Measurements from ENCODE around the gene FRMD4B. TPM values are rescaled to one million over a fixed set of nuclear protein-coding genes. Genes with fewer than 3 reads are reported as not detected.
A peak's percentile ranks its signal among the peaks of the same experiment; 100 is the strongest.

The FRMD4B gene
- total and polyA plus RNA-seq, 2 experiments from 2014 or later = not detected

DNA sequence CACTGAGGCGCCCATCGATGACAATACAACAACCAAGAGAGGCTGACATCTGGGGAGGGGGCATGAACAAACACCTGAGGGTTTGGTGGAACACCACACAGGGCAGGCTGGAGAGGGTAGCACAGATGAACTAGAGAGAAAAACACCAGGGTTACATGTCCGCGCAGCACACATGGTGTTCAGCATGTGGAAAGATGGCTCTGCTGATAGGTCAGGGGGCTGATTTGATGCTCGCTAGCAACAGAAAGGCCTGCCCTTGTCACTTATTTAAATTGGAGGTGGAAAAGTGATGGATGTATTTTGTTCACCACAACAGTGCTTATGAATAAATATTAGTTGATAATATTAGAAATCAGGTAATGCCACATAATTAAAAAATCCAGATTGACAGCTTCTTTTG is 67.5 kb downstream of the FRMD4B start:
- Histone ChIP-seq H3K36me3 (ENCODE audit: low read depth) (no peaks in the 10 kb centered on the region), H3K27ac (no peak overlapping the region), H3K4me2 (ENCODE audit: unreplicated experiment) (no peak overlapping the region), H3K4me1 (ENCODE audit: insufficient read depth) (no peaks in the 10 kb centered on the region), H2AFZ (no peak overlapping the region), H4K20me1 (ENCODE audit: insufficient read depth) (no peaks in the 10 kb centered on the region), H3K9ac (no peak overlapping the region), H3K4me3 (no peak overlapping the region), H3K9me2 (ENCODE audit: insufficient read depth) (no peaks in the 10 kb centered on the region), H3F3A (ENCODE audit: insufficient read depth) (no peaks in the 10 kb centered on the region), H3K9me3 (ENCODE audit: low read depth) (no peaks in the 10 kb centered on the region), H3K27me3 (replicated peaks; ENCODE audit: insufficient read depth) (no peaks in the 10 kb centered on the region), H3K79me2 (ENCODE audit: insufficient read depth) (no peaks in the 10 kb centered on the region)
- in situ Hi-C loops (cut with MboI) = loop anchor here (10.0 to 25.0 kb wide), 2 partner anchors 106 to 344 kb away; no protein-coding TSS in a partner anchor
- no peak for TF ChIP-seq EZH2phosphoT487 (IDR thresholded peaks at IDR 0.05; ENCODE audit: insufficient read depth, low read depth)
- no peak for TF ChIP-seq EZH2 (IDR thresholded peaks at IDR 0.05; ENCODE audit: insufficient read depth, poor library complexity, severe bottlenecking)
- DNase-seq = no peak
- 94 to 95% methylated on average over 5 of the region's 5 CpGs for WGBS, 2 experiments (ENCODE audit: low coverage in 1 of 2, low lambda C conversion rate in 2 of 2, missing lambda C conversion rate in 2 of 2)

DNA sequence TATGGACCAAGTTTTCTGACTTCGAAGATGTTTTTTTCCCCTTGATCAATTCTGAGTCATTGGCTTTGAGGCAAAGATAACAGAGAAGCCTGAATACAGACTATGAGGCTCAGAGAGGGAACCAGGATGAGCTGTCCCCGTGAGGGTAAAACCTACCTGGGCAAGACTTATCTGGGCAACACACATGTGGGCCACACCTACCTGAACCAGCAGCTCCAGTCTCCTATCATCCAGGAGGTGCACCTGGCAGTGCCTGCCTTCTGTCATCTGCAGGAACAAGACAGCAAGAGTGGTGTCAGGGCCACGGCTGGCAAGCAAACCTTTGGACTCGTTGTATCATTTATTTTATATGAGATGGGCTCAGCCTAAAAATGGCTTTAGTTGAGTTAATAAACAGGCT is 72.6 kb downstream of the FRMD4B start:
- TF ChIP-seq EZH2 (IDR thresholded peaks at IDR 0.05; ENCODE audit: insufficient read depth, poor library complexity, severe bottlenecking) = no peak
- TF ChIP-seq EZH2phosphoT487 (IDR thresholded peaks at IDR 0.05; ENCODE audit: insufficient read depth, low read depth) = no peak
- 78 to 80% methylated on average over 4 of the region's 4 CpGs for WGBS, 2 experiments (ENCODE audit: low coverage in 1 of 2, low lambda C conversion rate in 2 of 2, missing lambda C conversion rate in 2 of 2)
- no peaks in the 10 kb centered on the region for H3K79me2 ChIP-seq (ENCODE audit: insufficient read depth)
- H3F3A ChIP-seq (ENCODE audit: insufficient read depth) = no peaks in the 10 kb centered on the region
- no peaks in the 10 kb centered on the region for H3K4me1 ChIP-seq (ENCODE audit: insufficient read depth)
- H3K9me3 ChIP-seq (ENCODE audit: low read depth) = no peaks in the 10 kb centered on the region
- no peak overlapping the region for H3K4me3 ChIP-seq
- no peaks in the 10 kb centered on the region for H3K36me3 ChIP-seq (ENCODE audit: low read depth)
- H3K9me2 ChIP-seq (ENCODE audit: insufficient read depth) = no peaks in the 10 kb centered on the region
- in situ Hi-C loops (cut with MboI) = loop anchor here (10.0 to 25.0 kb wide), 2 partner anchors 112 to 349 kb away; no protein-coding TSS in a partner anchor
- H3K27ac ChIP-seq = no peak overlapping the region
- H4K20me1 ChIP-seq (ENCODE audit: insufficient read depth) = no peaks in the 10 kb centered on the region
- no peak overlapping the region for H3K9ac ChIP-seq
- H3K27me3 ChIP-seq (replicated peaks; ENCODE audit: insufficient read depth) = no peaks in the 10 kb centered on the region
- no peak for DNase-seq
- no peak overlapping the region for H2AFZ ChIP-seq
- H3K4me2 ChIP-seq (ENCODE audit: unreplicated experiment) = no peak overlapping the region

DNA sequence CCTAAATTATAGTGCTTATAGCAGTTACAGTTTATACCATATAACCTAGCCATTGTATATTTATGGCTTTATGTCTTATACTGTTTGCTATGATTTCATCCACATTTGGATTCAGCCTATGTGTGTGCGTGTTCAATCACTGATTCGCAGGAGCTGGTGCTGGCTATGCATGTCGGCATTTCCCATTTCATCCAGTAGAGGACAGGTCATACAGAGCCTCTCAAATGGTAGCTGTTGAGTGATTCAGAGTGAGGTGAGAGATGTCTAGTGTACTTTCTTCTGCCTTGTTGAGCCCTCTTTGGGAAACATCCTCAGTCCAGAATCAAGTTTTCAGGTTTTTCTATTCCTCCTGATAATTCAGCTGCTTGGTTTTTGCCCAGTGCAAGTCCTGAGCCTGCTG is 76.1 kb downstream of the FRMD4B start:
- in situ Hi-C loops (cut with MboI) = loop anchor here (5.0 to 25.0 kb wide), 3 partner anchors 115 to 352 kb away; no protein-coding TSS in a partner anchor
- TF ChIP-seq EZH2phosphoT487 (IDR thresholded peaks at IDR 0.05; ENCODE audit: insufficient read depth, low read depth) (no peak), EZH2 (IDR thresholded peaks at IDR 0.05; ENCODE audit: insufficient read depth, poor library complexity, severe bottlenecking) (no peak)
- no peak overlapping the region for H3K4me3 ChIP-seq
- H3K27ac ChIP-seq = no peak overlapping the region
- H3K79me2 ChIP-seq (ENCODE audit: insufficient read depth) = no peaks in the 10 kb centered on the region
- no peaks in the 10 kb centered on the region for H3K9me3 ChIP-seq (ENCODE audit: low read depth)
- no peak overlapping the region for H2AFZ ChIP-seq
- DNase-seq = peak; percentile 63
- 54 to 56% methylated on average over 3 of the region's 3 CpGs for WGBS, 2 experiments (ENCODE audit: low coverage in 1 of 2, low lambda C conversion rate in 2 of 2, missing lambda C conversion rate in 2 of 2)
- no peaks in the 10 kb centered on the region for H3K27me3 ChIP-seq (replicated peaks; ENCODE audit: insufficient read depth)
- H3K4me2 ChIP-seq (ENCODE audit: unreplicated experiment) = no peak overlapping the region
- no peaks in the 10 kb centered on the region for H3K9me2 ChIP-seq (ENCODE audit: insufficient read depth)
- H3F3A ChIP-seq (ENCODE audit: insufficient read depth) = no peaks in the 10 kb centered on the region
- H3K9ac ChIP-seq = no peak overlapping the region
- H3K36me3 ChIP-seq (ENCODE audit: low read depth) = no peaks in the 10 kb centered on the region
- H4K20me1 ChIP-seq (ENCODE audit: insufficient read depth) = no peaks in the 10 kb centered on the region
- H3K4me1 ChIP-seq (ENCODE audit: insufficient read depth) = no peaks in the 10 kb centered on the region

DNA sequence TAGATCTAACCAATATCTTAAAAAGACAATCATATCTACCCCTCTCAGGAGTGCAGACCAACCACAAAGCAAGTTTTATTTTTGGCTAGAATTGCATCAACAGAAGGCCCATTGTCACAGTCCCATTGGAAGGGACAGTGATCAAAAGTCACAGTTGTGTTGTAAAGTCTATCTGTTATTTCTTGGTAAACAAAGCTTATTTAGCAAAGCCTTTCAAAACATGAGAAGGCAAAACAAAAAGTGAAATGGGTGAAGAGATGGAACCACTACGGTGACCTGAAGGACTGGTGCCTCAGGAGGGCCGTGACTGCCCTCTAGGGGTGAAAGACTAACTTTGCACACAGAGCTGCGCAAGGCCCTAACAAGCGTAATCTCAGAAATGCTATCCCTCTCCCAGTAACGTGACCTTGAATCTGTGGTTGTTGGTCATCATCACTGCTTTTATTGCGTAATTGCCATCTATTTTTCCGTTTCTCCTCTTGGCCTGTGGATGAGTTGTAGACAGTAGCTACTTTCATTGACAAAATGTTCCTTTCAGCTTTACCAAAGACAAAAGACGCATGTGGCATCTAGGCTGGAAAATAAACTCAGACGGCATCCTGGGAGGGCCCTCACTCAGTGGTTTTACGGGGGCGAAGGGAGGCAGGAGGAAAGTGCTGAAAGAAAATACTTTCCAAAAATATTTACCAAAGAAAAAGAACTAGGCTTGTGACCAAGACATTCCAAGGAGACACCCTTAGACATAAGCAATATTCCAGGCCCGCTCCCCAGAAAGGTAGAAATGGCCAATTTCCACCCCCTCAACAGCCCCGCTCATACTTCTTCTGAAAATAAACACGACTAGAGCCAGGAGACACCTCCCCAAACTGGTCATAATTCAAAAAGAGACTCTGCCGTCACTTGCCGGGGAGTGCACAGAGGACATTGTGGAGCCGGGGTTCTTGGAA is 79.4 kb downstream of the FRMD4B start:
- peak overlapping the region; percentile 69 for H2AFZ ChIP-seq
- H3K9me2 ChIP-seq (ENCODE audit: insufficient read depth) = no peaks in the 10 kb centered on the region

More for the DNA sequence above, 79.4 kb downstream of the FRMD4B start:
- DNase-seq = peak; percentile 90
- no peak overlapping the region for H3K4me3 ChIP-seq
- H3K27ac ChIP-seq = no peak overlapping the region
- no peak overlapping the region for H3K9ac ChIP-seq
- WGBS, 2 experiments (ENCODE audit: low coverage in 1 of 2, low lambda C conversion rate in 2 of 2, missing lambda C conversion rate in 2 of 2) = 13 to 17% methylated on average over 17 of the region's 17 CpGs
- H3K36me3 ChIP-seq (ENCODE audit: low read depth) = no peaks in the 10 kb centered on the region
- H3F3A ChIP-seq (ENCODE audit: insufficient read depth) = no peaks in the 10 kb centered on the region
- H3K27me3 ChIP-seq (replicated peaks; ENCODE audit: insufficient read depth) = no peaks in the 10 kb centered on the region
- peak overlapping the region; percentile 22 for H3K4me2 ChIP-seq (ENCODE audit: unreplicated experiment)
- TF ChIP-seq EZH2 (IDR thresholded peaks at IDR 0.05; ENCODE audit: insufficient read depth, poor library complexity, severe bottlenecking) = no peak
- no peak for TF ChIP-seq EZH2phosphoT487 (IDR thresholded peaks at IDR 0.05; ENCODE audit: insufficient read depth, low read depth)
- in situ Hi-C loops (cut with MboI) = loop anchor here (5.0 to 25.0 kb wide), 2 partner anchors 144 to 356 kb away; no protein-coding TSS in a partner anchor
- no peaks in the 10 kb centered on the region for H3K9me3 ChIP-seq (ENCODE audit: low read depth)
- H3K79me2 ChIP-seq (ENCODE audit: insufficient read depth) = no peaks in the 10 kb centered on the region
- no peaks in the 10 kb centered on the region for H3K4me1 ChIP-seq (ENCODE audit: insufficient read depth)
- H4K20me1 ChIP-seq (ENCODE audit: insufficient read depth) = no peaks in the 10 kb centered on the region
